ENCODE data around the gene GPR137C. TPM values are rescaled to one million over a fixed set of nuclear protein-coding genes. Genes with fewer than 3 reads are reported as not detected.

GPR137C gene, protein sequence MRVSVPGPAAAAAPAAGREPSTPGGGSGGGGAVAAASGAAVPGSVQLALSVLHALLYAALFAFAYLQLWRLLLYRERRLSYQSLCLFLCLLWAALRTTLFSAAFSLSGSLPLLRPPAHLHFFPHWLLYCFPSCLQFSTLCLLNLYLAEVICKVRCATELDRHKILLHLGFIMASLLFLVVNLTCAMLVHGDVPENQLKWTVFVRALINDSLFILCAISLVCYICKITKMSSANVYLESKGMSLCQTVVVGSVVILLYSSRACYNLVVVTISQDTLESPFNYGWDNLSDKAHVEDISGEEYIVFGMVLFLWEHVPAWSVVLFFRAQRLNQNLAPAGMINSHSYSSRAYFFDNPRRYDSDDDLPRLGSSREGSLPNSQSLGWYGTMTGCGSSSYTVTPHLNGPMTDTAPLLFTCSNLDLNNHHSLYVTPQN
- under 1 TPM; 0.45 to 0.47 TPM for total RNA-seq

DNA sequence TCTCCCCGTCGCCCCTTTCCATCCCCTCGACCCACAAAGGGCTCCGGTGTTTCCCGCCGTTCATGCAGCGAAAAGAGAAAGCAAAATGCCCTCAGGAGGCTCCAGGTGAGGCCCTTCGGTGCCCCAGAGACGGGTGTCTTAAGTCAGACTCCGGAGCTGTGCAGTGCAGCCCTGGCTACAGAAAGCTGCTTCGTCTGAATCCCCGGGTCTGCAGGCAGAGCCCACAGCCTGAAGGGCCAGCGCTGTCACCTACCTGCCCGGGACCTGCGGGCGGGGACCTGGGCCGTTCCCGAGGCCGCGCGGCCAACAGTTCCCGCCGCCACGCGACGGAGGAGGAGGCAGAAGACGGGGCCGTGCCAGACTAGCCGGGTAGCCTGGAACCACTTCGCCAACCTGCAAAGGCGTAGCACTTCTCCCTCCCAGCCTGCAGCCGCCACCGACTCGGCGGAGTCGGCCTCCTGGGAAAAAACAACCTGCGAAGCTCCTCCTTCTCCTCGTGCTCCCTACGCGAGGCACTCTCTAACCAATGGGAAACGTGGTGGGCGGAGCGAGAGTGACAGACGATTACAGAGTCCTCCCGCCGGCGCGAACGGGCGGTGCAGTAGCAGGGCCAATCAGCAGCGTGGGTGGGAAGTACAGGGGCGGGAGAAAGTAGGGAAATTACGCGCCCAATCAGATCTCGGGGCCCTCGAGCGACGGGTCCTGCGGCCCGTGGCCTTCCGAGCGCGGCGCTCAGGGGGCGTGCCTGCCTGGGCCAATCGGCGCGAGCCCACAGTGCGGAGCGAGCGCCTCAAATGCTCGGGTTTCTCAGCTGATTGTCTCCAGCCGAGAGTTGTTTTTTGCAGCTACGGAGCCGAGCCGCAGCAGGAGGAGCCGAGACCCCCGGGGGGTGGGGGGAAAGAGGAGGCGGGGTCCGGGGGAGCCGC is at the start of gene GPR137C, which contains the start of gene TXNDC16:
TSS of gene GPR137C (plus strand) at position 774 of the 926 bp plus-strand sequence. CDS start 312 bp downstream, outside the sequence.
TSS of gene TXNDC16 (minus strand) at position 443 of the 926 bp plus-strand sequence. CDS start 8,948 bp downstream, outside the sequence.
- peak; percentile 94 for DNase-seq
- peak within 1 kb of the TSS; percentile 87 for H3K27ac Mint-ChIP-seq
- POLR2A ChIA-PET: interaction anchor here (0.6 to 2.1 kb wide), 18 partner anchors 9 to 239 kb away, joined by 3 to 14 read pairs (median 4); partner anchors contain the start of genes ERO1A, GNPNAT1, PTGER2 and STYX
- peaks cover 8% of the 10 kb centered on the region for H3K36me3 Mint-ChIP-seq
- H3K4me1 Mint-ChIP-seq: peaks cover 26% of the 10 kb centered on the region
- no peaks in the 10 kb centered on the region for H3K9me3 Mint-ChIP-seq
- peak; percentile 95 for ATAC-seq (ENCODE audit: low read depth)
- H3K4me3 Mint-ChIP-seq: peak within 1 kb of the TSS; percentile 95
- H3K27me3 Mint-ChIP-seq: peaks cover 26% of the 10 kb centered on the region

DNA sequence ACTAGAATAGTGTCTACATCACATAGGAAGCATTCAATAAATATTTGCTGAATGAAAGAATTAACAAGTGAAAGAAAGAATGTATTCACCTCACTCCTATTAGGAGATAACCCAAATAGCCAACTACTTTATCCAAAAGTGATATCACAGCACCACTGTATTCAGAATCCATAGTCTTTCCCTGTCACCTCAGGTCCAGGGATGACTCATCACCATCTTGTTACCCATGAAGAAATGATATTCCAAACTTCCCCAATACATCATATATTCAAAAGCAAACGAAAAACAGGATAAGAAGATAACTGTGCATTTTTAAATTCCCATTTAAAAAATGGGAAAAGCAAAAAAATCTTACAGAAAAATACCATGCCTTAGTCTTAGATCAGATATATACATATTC is 39.4 kb upstream of the GPR137C start:
- Mint-ChIP-seq H3K4me3 (no peak overlapping the region), H3K4me1 (no peaks in the 10 kb centered on the region), H3K36me3 (peaks cover 9% of the 10 kb centered on the region), H3K27me3 (no peaks in the 10 kb centered on the region), H3K9me3 (no peaks in the 10 kb centered on the region), H3K27ac (no peak overlapping the region)
- no peak for DNase-seq
- POLR2A ChIA-PET: no interaction called here
- no peak for ATAC-seq (ENCODE audit: low read depth)

DNA sequence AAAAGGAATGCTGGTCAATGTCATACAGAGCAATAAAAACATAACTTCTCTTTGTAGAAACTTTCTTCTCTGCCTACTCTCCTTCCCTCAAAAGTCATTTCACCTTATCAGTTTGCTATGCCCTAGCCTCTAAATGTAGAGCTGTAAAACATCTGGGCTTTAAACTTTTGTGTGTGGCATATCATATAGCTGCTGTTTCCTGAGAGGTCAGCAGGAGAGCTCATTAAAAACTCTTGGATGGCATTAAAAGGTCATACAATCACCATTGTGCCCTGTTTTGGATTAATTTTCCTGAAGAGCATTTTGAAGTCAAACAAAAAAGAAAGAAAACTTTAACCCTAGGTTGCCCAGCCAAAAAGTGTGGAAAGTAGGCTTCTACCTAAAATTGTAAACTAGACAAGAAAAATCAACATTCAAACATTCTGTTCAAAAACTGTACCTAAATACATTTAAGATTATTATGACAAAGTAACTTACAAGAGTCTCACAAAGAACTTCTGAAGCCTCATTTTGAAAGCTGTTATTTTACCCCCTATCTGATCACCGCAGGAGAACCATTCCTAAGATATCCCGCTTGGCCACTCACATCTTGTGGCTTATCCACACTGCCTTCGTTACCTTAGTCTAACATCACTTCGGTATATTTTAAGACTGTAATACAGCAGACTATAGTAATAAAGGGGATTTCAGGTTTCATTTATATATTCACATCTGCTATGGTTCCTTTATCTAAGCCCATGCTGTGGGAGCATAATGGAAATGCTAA is 38.4 kb upstream of the GPR137C start:
- ATAC-seq (ENCODE audit: low read depth) (no peak), DNase-seq (no peak)
- POLR2A ChIA-PET: no interaction called here
- Mint-ChIP-seq H3K9me3 (no peaks in the 10 kb centered on the region), H3K4me3 (no peak overlapping the region), H3K27me3 (no peaks in the 10 kb centered on the region), H3K36me3 (peaks cover 1% of the 10 kb centered on the region), H3K4me1 (no peaks in the 10 kb centered on the region), H3K27ac (no peak overlapping the region)

DNA sequence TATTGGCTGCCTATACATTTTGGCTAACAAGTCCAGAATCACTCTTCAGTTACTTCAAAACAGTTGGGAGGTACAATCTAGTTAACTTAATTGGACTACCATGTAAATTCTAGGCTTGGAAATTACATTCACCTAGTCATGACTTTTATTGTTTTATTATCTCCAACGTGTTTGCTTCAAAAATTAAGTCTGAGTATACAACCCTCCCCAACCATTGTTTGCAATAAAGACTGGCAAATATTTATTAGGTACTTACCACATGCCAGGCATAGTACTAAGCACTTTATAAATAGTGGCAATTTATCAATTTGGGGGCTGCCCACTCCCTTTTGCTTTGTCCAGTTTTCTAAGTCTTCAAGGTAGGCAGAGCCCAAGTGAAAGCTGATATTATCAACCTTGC is 30.6 kb upstream of the GPR137C start:
- H3K9me3 Mint-ChIP-seq: no peaks in the 10 kb centered on the region
- H3K27ac Mint-ChIP-seq: no peak overlapping the region
- H3K36me3 Mint-ChIP-seq: peaks cover 7% of the 10 kb centered on the region
- no peak for DNase-seq
- no peak overlapping the region for H3K4me3 Mint-ChIP-seq
- POLR2A ChIA-PET: no interaction called here
- ATAC-seq (ENCODE audit: low read depth): no peak
- H3K27me3 Mint-ChIP-seq: no peaks in the 10 kb centered on the region
- H3K4me1 Mint-ChIP-seq: no peaks in the 10 kb centered on the region

DNA sequence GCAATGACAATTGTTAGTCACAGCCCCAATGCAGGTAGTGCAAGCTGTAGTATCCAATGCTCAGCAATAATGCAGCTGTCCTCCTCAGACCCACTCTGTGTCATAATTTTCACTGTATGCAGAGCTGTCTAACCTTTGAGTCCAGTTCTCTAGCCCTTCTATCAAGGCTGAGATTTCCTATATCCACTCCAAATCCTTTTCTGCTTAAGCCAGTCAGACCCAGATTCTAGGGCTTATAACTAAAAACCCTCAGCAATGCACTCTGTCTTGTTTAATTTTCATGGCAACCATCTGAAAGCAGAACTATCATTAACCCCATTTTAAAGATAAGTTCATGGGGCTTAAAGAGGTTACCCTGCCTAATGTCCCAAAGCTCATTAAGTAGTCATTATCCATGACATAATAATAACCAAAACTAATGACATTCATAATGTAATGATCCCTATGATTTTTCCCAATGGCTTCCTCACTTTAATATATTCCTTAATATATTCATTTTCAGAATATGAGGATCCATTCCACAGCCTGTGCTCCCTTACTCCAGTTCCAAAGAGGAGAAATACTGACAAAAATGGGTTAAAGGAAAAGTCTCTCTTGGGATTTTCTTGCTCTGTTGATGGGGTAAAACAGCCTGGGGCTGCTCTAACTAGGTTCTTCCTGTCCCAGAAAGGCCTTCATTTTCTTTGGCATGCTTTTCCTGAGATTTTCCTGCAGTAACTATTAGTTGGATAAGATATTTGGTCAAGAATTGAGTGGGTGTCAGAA is 29.9 kb upstream of the GPR137C start:
- H3K4me3 Mint-ChIP-seq: no peak overlapping the region
- H3K36me3 Mint-ChIP-seq: peaks cover 7% of the 10 kb centered on the region
- H3K9me3 Mint-ChIP-seq: no peaks in the 10 kb centered on the region
- POLR2A ChIA-PET: no interaction called here
- H3K27me3 Mint-ChIP-seq: no peaks in the 10 kb centered on the region
- ATAC-seq (ENCODE audit: low read depth) (no peak), DNase-seq (no peak)
- no peak overlapping the region for H3K27ac Mint-ChIP-seq
- H3K4me1 Mint-ChIP-seq: no peaks in the 10 kb centered on the region

DNA sequence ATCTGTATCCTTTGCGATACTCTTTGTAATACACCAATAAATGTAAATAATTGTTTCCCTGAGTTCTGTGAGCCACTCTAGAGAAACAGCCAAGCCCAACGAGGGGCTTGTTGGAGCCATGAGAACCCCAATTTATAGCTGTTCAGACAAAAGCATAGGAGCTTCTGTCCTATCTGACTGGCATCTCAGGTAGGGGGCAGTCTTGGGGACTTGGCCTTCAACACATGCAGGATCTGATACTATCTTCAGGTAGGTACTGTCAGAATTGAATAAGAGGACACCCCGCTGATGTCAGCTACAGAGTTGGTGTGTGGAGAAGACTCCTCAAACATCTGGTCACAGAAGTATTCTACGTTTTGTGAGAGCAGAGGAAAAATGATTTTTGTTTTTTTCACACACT is 25.6 kb upstream of the GPR137C start:
- no peaks in the 10 kb centered on the region for H3K9me3 Mint-ChIP-seq
- POLR2A ChIA-PET: no interaction called here
- no peak overlapping the region for H3K4me3 Mint-ChIP-seq
- peaks cover 16% of the 10 kb centered on the region for H3K36me3 Mint-ChIP-seq
- H3K27ac Mint-ChIP-seq: no peak overlapping the region
- ATAC-seq (ENCODE audit: low read depth) (no peak), DNase-seq (no peak)
- peaks cover 1% of the 10 kb centered on the region for H3K4me1 Mint-ChIP-seq
- no peaks in the 10 kb centered on the region for H3K27me3 Mint-ChIP-seq

DNA sequence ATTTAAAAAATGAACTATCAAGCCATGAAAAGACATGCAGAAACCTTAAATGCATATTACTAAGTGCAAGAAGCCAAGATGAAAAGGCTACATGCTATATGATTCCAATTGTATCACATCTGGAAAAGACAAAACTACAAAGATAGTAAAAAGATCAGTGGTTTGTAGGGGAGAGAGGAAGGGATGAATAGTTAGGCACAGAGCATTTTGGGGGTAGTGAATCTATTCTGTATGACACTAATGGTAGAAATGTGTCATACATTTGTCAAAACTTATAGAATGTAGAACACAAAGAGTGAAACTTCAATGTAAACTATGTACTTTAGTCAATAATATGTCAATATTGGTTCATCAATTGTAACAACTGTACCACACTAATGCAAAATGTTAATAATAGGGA is 21.2 kb upstream of the GPR137C start:
- Mint-ChIP-seq H3K9me3 (no peaks in the 10 kb centered on the region), H3K4me1 (peaks cover 1% of the 10 kb centered on the region), H3K27ac (no peak overlapping the region), H3K4me3 (no peak overlapping the region), H3K27me3 (no peaks in the 10 kb centered on the region), H3K36me3 (peaks cover 31% of the 10 kb centered on the region)
- ATAC-seq (ENCODE audit: low read depth): no peak
- POLR2A ChIA-PET: interaction anchor here (1.0 kb wide), 1 partner anchor 21 kb away, joined by 4 read pairs; the partner anchor contains the start of genes GPR137C and TXNDC16
- no peak for DNase-seq

DNA sequence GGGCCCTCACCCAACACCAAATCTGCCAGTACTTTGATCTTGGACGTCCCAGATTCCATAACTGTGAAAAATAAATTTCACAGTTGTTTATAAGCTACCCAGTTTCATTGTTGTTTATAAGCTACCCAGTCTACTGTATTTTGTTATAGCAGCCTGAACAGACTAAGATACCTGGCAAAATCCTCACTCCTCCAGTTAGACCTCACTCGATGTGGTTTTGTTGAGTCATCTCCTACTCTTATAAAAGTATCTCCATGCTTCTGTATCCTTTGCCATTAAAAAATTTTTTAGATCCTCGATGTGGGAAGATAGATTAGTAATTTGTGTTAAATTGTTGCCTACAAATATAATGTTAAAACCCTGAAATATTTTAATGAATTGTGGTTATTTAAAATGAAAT is 16.4 kb upstream of the GPR137C start:
- Mint-ChIP-seq H3K4me3 (no peak overlapping the region), H3K9me3 (no peaks in the 10 kb centered on the region), H3K4me1 (peaks cover 9% of the 10 kb centered on the region), H3K27me3 (no peaks in the 10 kb centered on the region), H3K27ac (no peak overlapping the region), H3K36me3 (peaks cover 51% of the 10 kb centered on the region)
- DNase-seq (no peak), ATAC-seq (ENCODE audit: low read depth) (no peak)
- POLR2A ChIA-PET: interaction anchor here (0.7 to 3.6 kb wide), 2 partner anchors 16 to 168 kb away, joined by 3 to 14 read pairs; partner anchors contain the start of genes GPR137C and TXNDC16

DNA sequence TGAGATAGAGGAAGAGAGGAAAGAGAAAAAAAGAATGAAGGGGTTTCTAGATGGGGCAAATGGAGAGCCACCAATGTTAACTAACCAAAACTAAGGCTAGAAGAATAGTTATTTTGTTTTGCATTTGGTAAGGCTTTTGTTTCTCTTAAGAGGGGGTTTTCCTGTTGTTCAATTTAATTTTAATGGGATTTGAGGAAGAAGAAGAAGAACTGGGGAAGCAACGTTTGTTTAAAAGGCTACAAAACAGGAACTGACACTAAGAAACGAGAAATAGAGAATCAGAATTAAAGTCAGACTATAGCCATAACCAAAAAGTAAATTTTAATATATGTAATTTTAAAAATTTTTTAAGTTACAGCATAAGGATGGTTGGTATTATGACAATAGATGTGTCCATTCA is 14.0 kb upstream of the GPR137C start:
- ATAC-seq (ENCODE audit: low read depth) (no peak), DNase-seq (no peak)
- no peak overlapping the region for H3K27ac Mint-ChIP-seq
- H3K27me3 Mint-ChIP-seq: no peaks in the 10 kb centered on the region
- no peak overlapping the region for H3K4me3 Mint-ChIP-seq
- peaks cover 49% of the 10 kb centered on the region for H3K36me3 Mint-ChIP-seq
- H3K9me3 Mint-ChIP-seq: no peaks in the 10 kb centered on the region
- POLR2A ChIA-PET: no interaction called here
- H3K4me1 Mint-ChIP-seq: peaks cover 9% of the 10 kb centered on the region

DNA sequence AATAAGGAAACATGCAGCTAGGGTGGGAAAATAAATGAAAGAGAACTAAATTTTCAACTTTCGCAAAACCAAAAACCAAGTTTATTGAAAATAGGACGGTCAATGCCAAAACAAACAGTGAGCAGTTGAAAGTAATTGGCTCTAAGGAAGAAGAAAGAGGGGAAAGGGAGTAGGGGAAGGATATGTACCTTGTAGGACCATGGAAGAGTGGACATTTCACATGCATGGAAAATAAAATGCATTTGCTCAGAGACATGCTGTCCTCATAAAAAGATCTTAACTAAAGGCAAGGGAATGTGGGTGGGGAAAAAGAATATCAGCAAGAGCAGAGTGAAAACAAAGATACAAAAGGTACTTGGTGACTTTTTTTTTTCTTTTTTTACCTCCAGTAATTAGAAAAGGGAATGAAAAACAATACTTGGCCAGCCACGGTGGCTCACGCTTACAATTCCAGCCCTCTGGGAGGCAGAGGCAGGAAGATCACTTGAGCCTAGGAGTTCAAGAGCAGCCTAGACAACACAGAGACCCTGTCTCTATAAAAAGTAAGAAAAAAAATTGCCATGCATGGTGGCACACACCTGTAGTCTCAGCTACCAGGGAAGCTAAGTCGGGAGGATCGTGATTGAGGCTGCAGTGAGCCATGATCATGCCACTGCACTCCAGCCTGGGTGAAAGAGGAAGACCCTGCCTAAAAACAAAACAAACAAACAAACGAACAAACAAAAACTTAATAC is 6.9 kb upstream of the GPR137C start:
- Mint-ChIP-seq H3K27ac (peak overlapping the region; percentile 24), H3K4me3 (no peak overlapping the region), H3K27me3 (no peaks in the 10 kb centered on the region), H3K4me1 (peaks cover 10% of the 10 kb centered on the region), H3K36me3 (peaks cover 13% of the 10 kb centered on the region), H3K9me3 (no peaks in the 10 kb centered on the region)
- DNase-seq (no peak), ATAC-seq (ENCODE audit: low read depth) (no peak)
- POLR2A ChIA-PET: no interaction called here

DNA sequence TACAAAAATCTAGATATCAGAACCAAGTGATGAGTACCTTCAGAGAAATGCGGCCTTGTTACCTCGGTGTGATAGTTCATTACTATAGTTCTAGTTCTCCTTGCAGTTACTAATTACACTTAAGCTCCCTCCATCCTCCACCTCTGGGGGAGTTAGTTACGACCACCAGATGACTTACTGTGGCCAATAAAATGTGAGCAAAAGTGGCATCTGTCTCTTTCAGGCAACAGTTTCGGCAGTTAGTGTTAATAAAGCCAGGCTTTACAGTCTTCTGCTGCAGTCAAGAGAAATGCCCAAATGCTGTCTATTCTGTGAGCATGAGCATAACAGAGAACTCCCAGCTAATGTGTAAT is 6.3 kb upstream of the GPR137C start:
- H3K9me3 Mint-ChIP-seq: no peaks in the 10 kb centered on the region
- peaks cover 15% of the 10 kb centered on the region for H3K4me1 Mint-ChIP-seq
- no peak for ATAC-seq (ENCODE audit: low read depth)
- H3K4me3 Mint-ChIP-seq: no peak overlapping the region
- H3K27me3 Mint-ChIP-seq: no peaks in the 10 kb centered on the region
- no peak for DNase-seq
- H3K27ac Mint-ChIP-seq: no peak overlapping the region
- POLR2A ChIA-PET: interaction anchor here (0.6 kb wide), 1 partner anchor 381 kb away, joined by 3 read pairs; no protein-coding TSS in a partner anchor
- peaks cover 11% of the 10 kb centered on the region for H3K36me3 Mint-ChIP-seq

DNA sequence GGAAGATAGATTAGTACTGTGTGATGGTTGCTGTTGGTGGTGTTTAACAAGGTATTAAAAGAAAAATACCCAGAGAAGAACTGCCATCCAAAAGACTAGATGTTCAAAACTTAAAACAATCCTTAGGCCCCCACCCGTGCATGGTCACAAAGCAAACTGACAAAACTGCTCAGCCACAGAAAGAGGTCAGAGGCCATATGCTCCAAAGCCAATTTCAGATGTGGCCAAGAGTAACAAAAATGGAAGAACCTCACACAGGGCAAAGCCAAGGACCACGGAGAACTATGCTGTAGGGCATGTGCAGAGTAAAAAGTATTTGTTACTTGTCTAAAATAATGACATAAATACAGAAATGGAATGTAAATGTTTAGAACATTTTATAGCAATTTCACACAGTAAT is 5.6 kb upstream of the GPR137C start:
- H3K27me3 Mint-ChIP-seq: no peaks in the 10 kb centered on the region
- H3K4me3 Mint-ChIP-seq: no peak overlapping the region
- no peaks in the 10 kb centered on the region for H3K9me3 Mint-ChIP-seq
- ATAC-seq (ENCODE audit: low read depth): no peak
- DNase-seq: no peak
- peaks cover 21% of the 10 kb centered on the region for H3K4me1 Mint-ChIP-seq
- POLR2A ChIA-PET: interaction anchor here (0.6 kb wide), 1 partner anchor 382 kb away, joined by 3 read pairs; no protein-coding TSS in a partner anchor
- no peak overlapping the region for H3K27ac Mint-ChIP-seq
- H3K36me3 Mint-ChIP-seq: peaks cover 11% of the 10 kb centered on the region

All from activated naive CD8-positive, alpha-beta T cell treated with anti-CD3 and anti-CD28 coated beads, Interleukin-2, amount 10 ng/mL, durations not matched to agents 7 days and 5 days (primary cell).